Upper lobe of left lung (tissue), 4 donors: ENCODE measurements around the gene OR10G8.
"Not testable (repeated sequence)": the region's sequence is repeated elsewhere in the genome, so short reads cannot be mapped to it uniquely, and the experiment has no call there.

Experiments used
- CTCF ChIP-seq, 6 experiments: fragments of 450-650 bp in 4 of 6; fragments of 200-600 bp in 2 of 6; sonication (generic) in 2 of 6; IDR thresholded peaks; one replicate each; pipeline ENCODE4 v1.5.1; 2016 to 2019; ENCODE audit warnings: antibody characterized with exemption in 6 of 6
- EP300 ChIP-seq, 4 donors: sonication (generic); formaldehyde crosslinking; IDR thresholded peaks; one replicate each; pipeline ENCODE4 v1.5.1; 2017; ENCODE audit warnings: antibody characterized with exemption in 4 of 4, control low read depth in 2 of 4
- POLR2A ChIP-seq, 4 donors: fragments of 450-650 bp; IDR thresholded peaks; one replicate each; pipeline ENCODE4 v1.5.1; 2016 to 2017; ENCODE audit warnings: antibody characterized with exemption in 4 of 4, mild to moderate bottlenecking in 2 of 4
- POLR2AphosphoS5 ChIP-seq, 2 donors: sonication (generic); formaldehyde crosslinking; IDR thresholded peaks; one replicate each; pipeline ENCODE4 v1.5.1; 2017; ENCODE audit warnings: antibody characterized with exemption in 2 of 2

GRCh38 chr11:124015837-124016236 is 10.8 kb upstream of the OR10G8 start:
- not testable (repeated sequence) for TF ChIP-seq CTCF, POLR2A, EP300, POLR2AphosphoS5 (IDR thresholded peaks at IDR 0.05)
